HEK293 (cell line): ENCODE results near the gene KREMEN1.
A peak's percentile ranks its signal among the peaks of the same experiment; 100 is the strongest.

Source experiments
- CTCF ChIA-PET: fragments of 350-600 bp; formaldehyde crosslinking; extraction: SDS; loops from one replicate; lab custom pipeline; 2021; ENCODE audit warnings: antibody characterized with exemption; lab: Yijun Ruan, JAX
- POLR2A ChIA-PET: fragments of 300-600 bp; formaldehyde crosslinking; extraction: SDS; loops from one replicate; lab custom pipeline; 2020; ENCODE audit warnings: antibody characterized with exemption, inconsistent platforms; lab: Yijun Ruan, JAX
- H3K27ac ChIP-seq: fragments of 200-500 bp; sonication (Bioruptor generic); 2 replicates; pipeline ENCODE4 v1.5.1; 2014; ENCODE audit warnings: low read depth, low read length, control low read depth, inconsistent platforms; ENCODE audit errors: extremely low read depth
- H3K36me3 ChIP-seq, 2 experiments: fragments of 200-500 bp in 1 of 2; sonication (Bioruptor generic) in 1 of 2; 1 replicate in 1 of 2; 2 replicates in 1 of 2; pipeline ENCODE4 v1.5.1; 2014 to 2017; ENCODE audit warnings: inconsistent platforms in 2 of 2, low read length in 2 of 2; ENCODE audit not compliant: control insufficient read depth in 2 of 2, insufficient read depth in 1 of 2
- H3K4me1 ChIP-seq: fragments of 200-500 bp; sonication (Bioruptor generic); 2 replicates; pipeline ENCODE4 v1.5.1; 2014; ENCODE audit warnings: mild to moderate bottlenecking, low read length, inconsistent platforms; ENCODE audit not compliant: control insufficient read depth, insufficient read depth
- H3K4me3 ChIP-seq: 2 replicates; pipeline ENCODE4 v1.5.1; 2011; ENCODE audit warnings: low read depth, mild to moderate bottlenecking, control low read depth, low read length, moderate library complexity
- H3K9me3 ChIP-seq: fragments of 200-500 bp; sonication (Bioruptor generic); 2 replicates; pipeline ENCODE4 v1.5.1; 2014; ENCODE audit warnings: low read depth, low read length, inconsistent platforms; ENCODE audit not compliant: control insufficient read depth, insufficient read depth
- ELK4 ChIP-seq: IDR thresholded peaks from 2 replicates; pipeline ENCODE4 v1.6.1; 2011; ENCODE audit warnings: mild to moderate bottlenecking, low read depth, low read length, borderline replicate concordance
- IKZF3 ChIP-seq: fragments of 450-650 bp; IDR thresholded peaks from 2 replicates; pipeline ENCODE4 v1.5.0; 2018; ENCODE audit warnings: missing biosample characterization, mild to moderate bottlenecking, missing genetic modification characterization, moderate library complexity
- SCRT2 ChIP-seq: fragments of 450-650 bp; formaldehyde crosslinking; IDR thresholded peaks from 2 replicates; pipeline ENCODE4 v1.5.1; 2016; ENCODE audit warnings: missing biosample characterization, missing genetic modification characterization
- SP2 ChIP-seq: fragments of 450-650 bp; formaldehyde crosslinking; IDR thresholded peaks from 2 replicates; pipeline ENCODE4 v1.5.1; 2016; ENCODE audit warnings: missing biosample characterization, missing genetic modification characterization
- TRIM28 ChIP-seq: IDR thresholded peaks from 2 replicates; pipeline ENCODE4 v1.6.1; 2011; ENCODE audit warnings: low read length, control low read depth, borderline replicate concordance
- TSHZ1 ChIP-seq: fragments of 450-650 bp; formaldehyde crosslinking; IDR thresholded peaks from 2 replicates; pipeline ENCODE4 v1.5.1; 2016; ENCODE audit warnings: missing biosample characterization, missing genetic modification characterization, borderline replicate concordance
- ZBTB44 ChIP-seq: fragments of 450-650 bp; IDR thresholded peaks from 2 replicates; pipeline ENCODE4 v1.5.1; 2018; ENCODE audit warnings: missing biosample characterization, mild to moderate bottlenecking, missing genetic modification characterization
- ZBTB7A ChIP-seq: fragments of 450-650 bp; formaldehyde crosslinking; IDR thresholded peaks from 2 replicates; pipeline ENCODE4 v1.5.1; 2016; ENCODE audit warnings: low read depth, missing biosample characterization, missing genetic modification characterization
- ZNF114 ChIP-seq: fragments of 450-650 bp; formaldehyde crosslinking; IDR thresholded peaks from 2 replicates; pipeline ENCODE4 v1.5.0; 2017; ENCODE audit warnings: missing biosample characterization, missing genetic modification characterization
- ZNF140 ChIP-seq: fragments of 450-650 bp; formaldehyde crosslinking; IDR thresholded peaks from 2 replicates; pipeline ENCODE4 v1.5.1; 2016; ENCODE audit warnings: missing biosample characterization, missing genetic modification characterization
- ZNF24 ChIP-seq: fragments of 450-650 bp; formaldehyde crosslinking; IDR thresholded peaks from 2 replicates; pipeline ENCODE4 v1.5.1; 2016; ENCODE audit warnings: missing biosample characterization, missing genetic modification characterization
- ZNF26 ChIP-seq: fragments of 450-650 bp; formaldehyde crosslinking; IDR thresholded peaks from 2 replicates; pipeline ENCODE4 v1.5.1; 2016; ENCODE audit warnings: missing biosample characterization, missing genetic modification characterization
- ZNF366 ChIP-seq: fragments of 450-650 bp; formaldehyde crosslinking; conservative IDR thresholded peaks from 2 replicates; pipeline ENCODE4 v1.5.1; 2016; ENCODE audit warnings: missing biosample characterization, missing genetic modification characterization
- ZNF488 ChIP-seq: fragments of 450-650 bp; formaldehyde crosslinking; IDR thresholded peaks from 2 replicates; pipeline ENCODE4 v1.5.1; 2016; ENCODE audit warnings: missing biosample characterization, missing genetic modification characterization
- ZNF548 ChIP-seq: fragments of 450-650 bp; formaldehyde crosslinking; IDR thresholded peaks from 2 replicates; pipeline ENCODE4 v1.5.1; 2016; ENCODE audit warnings: missing biosample characterization, missing genetic modification characterization
- ZNF704 ChIP-seq: fragments of 450-650 bp; formaldehyde crosslinking; IDR thresholded peaks from 2 replicates; pipeline ENCODE4 v1.5.1; 2016; ENCODE audit warnings: missing biosample characterization, missing genetic modification characterization
- ZNF785 ChIP-seq: fragments of 450-650 bp; formaldehyde crosslinking; IDR thresholded peaks from 2 replicates; pipeline ENCODE4 v1.5.1; 2016; ENCODE audit warnings: missing biosample characterization, missing genetic modification characterization

Gene KREMEN1

GRCh38 chr22:29198240-29198639 lies 125.4 kb downstream of the KREMEN1 start (continued):
- TF ChIP-seq TSHZ1 (tag by site-specific recombination) (no peak), ZNF26 (tag by site-specific recombination) (no peak)

GRCh38 chr22:29199702-29200400 lies 127.0 kb downstream of the KREMEN1 start:
- Histone ChIP-seq H3K9me3 (no peaks in the 10 kb centered on the region), H3K36me3 (no peaks in the 10 kb centered on the region), H3K27ac (no peak overlapping the region), H3K4me3 (no peak overlapping the region), H3K4me1 (no peaks in the 10 kb centered on the region)
- POLR2A ChIA-PET, result no interaction called here
- no peak for TF ChIP-seq ZNF114 (tag by site-specific recombination)
- no peak for TF ChIP-seq ZNF704
- TF ChIP-seq SCRT2 (tag by site-specific recombination), result peak; percentile 26; the same call in 1 of the 2 replicates
- no peak for TF ChIP-seq IKZF3
- no peak for TF ChIP-seq ZNF548 (tag by site-specific recombination)
- no peak for TF ChIP-seq ZNF785 (tag by site-specific recombination)
- no peak for TF ChIP-seq ELK4
- CTCF ChIA-PET, result interaction anchor here (1.0 to 1.9 kb wide), 2 partner anchors 46 to 344 kb away, joined by 3 to 4 read pairs; no protein-coding TSS in a partner anchor

GRCh38 chr22:29200901-29201300 lies 128.1 kb downstream of the KREMEN1 start:
- no peak overlapping the region for H3K27ac ChIP-seq
- H3K4me1 ChIP-seq, result no peaks in the 10 kb centered on the region
- ChIA-PET POLR2A (no interaction called here), CTCF (interaction anchor here (0.7 kb wide), 2 partner anchors 46 to 346 kb away, joined by 3 to 5 read pairs; no protein-coding TSS in a partner anchor)
- TF ChIP-seq ZNF24 (no peak), ZNF366 (no peak), ZNF140 (tag by site-specific recombination) (no peak), SP2 (tag by site-specific recombination) (no peak), ZNF488 (tag by site-specific recombination) (no peak), ZBTB7A (tag by site-specific recombination) (no peak), ZBTB44 (no peak), TRIM28 (no peak)
- no peak overlapping the region for H3K4me3 ChIP-seq
- H3K36me3 ChIP-seq, result no peaks in the 10 kb centered on the region
- no peaks in the 10 kb centered on the region for H3K9me3 ChIP-seq
